Mucosa of descending colon (tissue), 3 donors: ENCODE data around the gene CD226. TPM values are rescaled to one million over a fixed set of nuclear protein-coding genes. Genes with fewer than 3 reads are reported as not detected.

Source experiments
- ATAC-seq: fragments of 200-7000 bp; cut with Tn5 transposase; one replicate; pipeline ENCODE4 v1.9.1; 2020; ENCODE audit warnings: mild to moderate bottlenecking, moderate library complexity
- DNase-seq, 3 donors: peaks; one replicate each; pipeline ENCODE4 v3.0.0-alpha.2; 2020
- H3K36me3 ChIP-seq: fragments of 200-600 bp; one replicate; pipeline ENCODE4 v1.8.0; 2021; ENCODE audit warnings: low read depth, mild to moderate bottlenecking
- H3K4me1 ChIP-seq: fragments of 200-600 bp; one replicate; pipeline ENCODE4 v1.8.0; 2021; ENCODE audit warnings: low read depth, mild to moderate bottlenecking
- H3K4me3 ChIP-seq: fragments of 200-600 bp; one replicate; pipeline ENCODE4 v1.8.0; 2021; ENCODE audit warnings: mild to moderate bottlenecking
- H3K9me3 ChIP-seq: fragments of 200-600 bp; one replicate; pipeline ENCODE4 v1.8.0; 2021; ENCODE audit warnings: mild to moderate bottlenecking
- intact Hi-C, 2 donors: fragments of 100-400 bp; cut with DNase I in 1 of 2; cut with micrococcal nuclease in 1 of 2; formaldehyde crosslinking; loops; one replicate each; pipeline versions ENCODE4 v1.11.0 to v1.11.1; 2022; cut with DNase I, micrococcal nuclease
- total RNA-seq, 3 donors: library from RNA; stranded (reverse); fragmentation: NEBNext Ultra II Directional in 2 of 3; extraction: Animal tissue kit (Norgen Biotek cat#: 25700) in 2 of 3; gene quantifications; one replicate each; pipeline versions ENCODE4 v1.2.1 to v1.2.4, GENCODE V29; 2021 to 2023
- TF ChIP-seq, protein P1 (sequence below): fragments of 200-600 bp; IDR thresholded peaks from one replicate; pipeline ENCODE4 v1.8.0; 2022; ENCODE audit warnings: antibody characterized with exemption, mild to moderate bottlenecking
- donor health status: DM: no; HTN: no; CAD: no; lungs with moderate emphysema.
- donor health status: DM: no; HTN: no; CAD: no.
- donor health status: DM: no; HTN: yes; CAD: no.

The CD226 gene
- total RNA-seq, 3 donors from 2014 or later = 1.2 to 2.7 (median 2.0) TPM

GRCh38 chr18:69858897-69859296, 88.8 kb downstream of the CD226 start:
- Histone ChIP-seq H3K9me3 (no peaks in the 10 kb centered on the region), H3K36me3 (no peaks in the 10 kb centered on the region), H3K4me1 (no peaks in the 10 kb centered on the region), H3K4me3 (no peak overlapping the region)
- intact Hi-C loops = no loop called here
- ATAC-seq (no peak), DNase-seq (no peak)
- TF ChIP-seq, protein P1, sequence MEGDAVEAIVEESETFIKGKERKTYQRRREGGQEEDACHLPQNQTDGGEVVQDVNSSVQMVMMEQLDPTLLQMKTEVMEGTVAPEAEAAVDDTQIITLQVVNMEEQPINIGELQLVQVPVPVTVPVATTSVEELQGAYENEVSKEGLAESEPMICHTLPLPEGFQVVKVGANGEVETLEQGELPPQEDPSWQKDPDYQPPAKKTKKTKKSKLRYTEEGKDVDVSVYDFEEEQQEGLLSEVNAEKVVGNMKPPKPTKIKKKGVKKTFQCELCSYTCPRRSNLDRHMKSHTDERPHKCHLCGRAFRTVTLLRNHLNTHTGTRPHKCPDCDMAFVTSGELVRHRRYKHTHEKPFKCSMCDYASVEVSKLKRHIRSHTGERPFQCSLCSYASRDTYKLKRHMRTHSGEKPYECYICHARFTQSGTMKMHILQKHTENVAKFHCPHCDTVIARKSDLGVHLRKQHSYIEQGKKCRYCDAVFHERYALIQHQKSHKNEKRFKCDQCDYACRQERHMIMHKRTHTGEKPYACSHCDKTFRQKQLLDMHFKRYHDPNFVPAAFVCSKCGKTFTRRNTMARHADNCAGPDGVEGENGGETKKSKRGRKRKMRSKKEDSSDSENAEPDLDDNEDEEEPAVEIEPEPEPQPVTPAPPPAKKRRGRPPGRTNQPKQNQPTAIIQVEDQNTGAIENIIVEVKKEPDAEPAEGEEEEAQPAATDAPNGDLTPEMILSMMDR = no peak

DNA sequence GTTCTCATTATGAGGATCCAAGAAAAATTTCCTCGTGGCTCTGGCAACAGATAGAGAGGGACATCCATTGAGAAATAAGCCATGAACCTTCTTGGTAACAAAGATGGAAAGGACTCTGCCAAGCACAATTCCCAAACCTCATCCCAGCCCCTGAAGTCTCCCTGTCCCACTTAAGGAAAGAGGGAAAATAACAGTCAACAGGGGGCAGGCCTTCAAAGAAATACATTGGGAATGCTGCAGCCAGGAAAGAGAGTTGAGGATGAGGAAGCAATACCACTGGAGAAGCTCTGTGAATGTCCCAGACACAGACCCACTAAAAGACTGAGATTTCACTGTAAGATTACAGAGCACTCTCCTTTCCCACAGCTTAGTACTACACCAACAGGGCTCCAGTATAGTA, 93.2 kb downstream of the CD226 start:
- TF ChIP-seq, protein P1 = no peak
- DNase-seq = no peak
- no peak for ATAC-seq
- no peak overlapping the region for H3K4me3 ChIP-seq
- H3K36me3 ChIP-seq = no peaks in the 10 kb centered on the region
- H3K4me1 ChIP-seq = no peaks in the 10 kb centered on the region
- intact Hi-C loops = no loop called here
- no peaks in the 10 kb centered on the region for H3K9me3 ChIP-seq

- intact Hi-C loops = no loop called here
- TF ChIP-seq, protein P1 = no peak
- Histone ChIP-seq H3K4me3 (no peak overlapping the region), H3K4me1 (no peaks in the 10 kb centered on the region), H3K9me3 (no peaks in the 10 kb centered on the region), H3K36me3 (no peaks in the 10 kb centered on the region)
- DNase-seq (no peak), ATAC-seq (no peak)
These were observed 94.6 kb downstream of the CD226 start for GRCh38 chr18:69853051-69853450.

DNA sequence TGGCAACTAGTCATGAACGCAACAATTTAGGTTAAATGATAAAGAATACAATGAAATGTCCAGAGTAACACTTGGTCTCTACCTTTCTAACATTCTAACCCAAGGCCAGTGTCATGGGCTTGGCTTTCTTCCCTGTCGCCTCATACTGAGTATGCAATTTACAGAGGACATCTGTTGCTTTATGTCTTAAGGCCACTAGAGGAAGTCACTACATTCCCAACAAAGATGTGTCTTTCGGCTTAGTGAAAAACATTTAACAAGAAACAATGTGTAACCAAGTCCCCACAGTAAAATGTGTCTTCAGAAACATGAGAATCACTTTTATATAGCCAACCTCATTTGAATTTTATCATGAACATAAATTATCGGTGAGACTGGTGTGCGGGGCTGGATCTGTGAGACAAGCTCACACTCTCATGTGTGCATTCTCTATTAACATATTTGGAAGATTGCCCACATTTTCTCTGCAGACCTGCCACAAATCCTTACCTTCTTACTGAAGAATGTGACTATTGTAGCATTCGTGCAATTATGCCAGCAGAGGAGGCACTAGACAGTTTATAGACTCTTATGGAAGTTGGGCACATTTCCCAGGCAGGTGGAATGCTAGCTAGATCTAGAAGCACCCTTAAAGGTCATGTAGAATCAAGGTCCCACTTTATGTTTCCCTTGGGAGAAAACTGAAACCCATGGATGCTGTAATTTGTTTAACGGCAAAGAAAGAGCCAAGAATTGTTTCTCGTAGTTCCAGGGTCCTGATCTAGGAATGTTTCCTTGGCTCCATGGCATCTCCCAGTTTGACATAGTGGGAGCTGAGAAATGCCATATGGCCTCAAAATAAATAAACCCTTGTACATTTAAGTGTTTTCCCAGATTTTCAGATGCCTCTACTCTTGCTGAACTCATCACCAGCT, 101.8 kb downstream of the CD226 start:
- H3K4me3 ChIP-seq = no peak overlapping the region
- H3K36me3 ChIP-seq = no peaks in the 10 kb centered on the region
- TF ChIP-seq, protein P1 = no peak
- no peaks in the 10 kb centered on the region for H3K9me3 ChIP-seq
- ATAC-seq = peak; percentile 77
- intact Hi-C loops = no loop called here
- DNase-seq = peak in 1 of 3 donors; percentile 44
- H3K4me1 ChIP-seq = no peaks in the 10 kb centered on the region

GRCh38 chr18:69844656-69845055, 103.0 kb downstream of the CD226 start:
- TF ChIP-seq, protein P1 = no peak
- Histone ChIP-seq H3K4me3 (no peak overlapping the region), H3K9me3 (no peaks in the 10 kb centered on the region), H3K4me1 (no peaks in the 10 kb centered on the region), H3K36me3 (no peaks in the 10 kb centered on the region)
- intact Hi-C loops = no loop called here
- ATAC-seq (no peak), DNase-seq (no peak)
